ENCODE measurements around the gene NSD1. TPM values are rescaled to one million over a fixed set of nuclear protein-coding genes. Genes with fewer than 3 reads are reported as not detected.

The NSD1 gene
- total RNA-seq, 1 experiment from 2014 or later, result 48.9 TPM

DNA sequence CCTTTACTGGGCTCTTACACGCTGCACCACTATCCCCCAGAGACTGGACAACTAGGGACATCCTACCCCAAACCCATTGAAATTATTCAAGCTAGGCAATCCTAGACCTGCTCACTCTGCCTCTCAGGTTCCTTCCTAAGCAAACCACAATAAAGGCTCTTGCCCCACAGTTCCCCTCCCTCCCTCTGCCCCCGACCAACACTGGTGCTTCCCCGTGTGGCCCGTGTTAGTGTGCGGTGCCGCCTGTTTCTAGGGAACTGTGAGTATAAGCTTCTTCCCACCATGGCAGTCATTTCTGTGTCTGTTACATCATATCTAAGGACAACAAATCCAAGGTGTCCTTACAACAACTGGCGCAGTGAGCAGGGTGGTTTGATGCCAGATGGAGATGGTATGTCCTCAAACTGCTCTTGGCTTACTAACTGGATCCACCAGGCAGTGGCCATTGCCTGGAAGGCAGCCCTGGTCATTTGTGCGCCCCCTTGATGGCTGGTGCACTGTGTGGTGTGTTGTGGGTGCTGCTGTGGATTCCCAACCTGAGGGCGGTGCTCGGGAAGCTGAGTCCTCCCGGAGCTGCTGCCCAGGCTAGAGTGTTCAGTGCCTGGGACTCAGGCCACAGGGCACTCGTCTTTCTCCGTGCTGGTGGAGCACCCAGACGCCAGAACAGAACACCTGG lies 186.5 kb downstream of the NSD1 start:
- Histone ChIP-seq H4K20me1 (ENCODE audit: low read length) (no peaks in the 10 kb centered on the region), H3F3A (ENCODE audit: low read length, unreplicated experiment) (no peaks in the 10 kb centered on the region), H3K4me2 (ENCODE audit: low read length) (no peak overlapping the region), H3K4me3 (ENCODE audit: low read length) (no peak overlapping the region), H3K27ac (ENCODE audit: low read length) (no peak overlapping the region), H3K9ac (ENCODE audit: low read length) (no peak overlapping the region), H3K27me3 (ENCODE audit: low read length) (no peaks in the 10 kb centered on the region), H2AFZ (ENCODE audit: low read length) (no peak overlapping the region), H3K9me3 (ENCODE audit: low read length) (no peaks in the 10 kb centered on the region), H3K79me2 (ENCODE audit: low read length) (no peaks in the 10 kb centered on the region), H3K4me1 (ENCODE audit: insufficient read depth, low read length) (no peaks in the 10 kb centered on the region), H3K9me2 (replicated peaks; ENCODE audit: low read length) (no peaks in the 10 kb centered on the region), H3K36me3 (ENCODE audit: low read depth, low read length) (no peaks in the 10 kb centered on the region)
- TF ChIP-seq CTCF (conservative IDR thresholded peaks at IDR 0.05; ENCODE audit: low read depth, low read length), result no peak
- TF ChIP-seq EZH2phosphoT487 (IDR thresholded peaks at IDR 0.05; ENCODE audit: borderline replicate concordance, low read length), result no peak
- TF ChIP-seq EZH2 (IDR thresholded peaks at IDR 0.05; ENCODE audit: low read length, unreplicated experiment), result no peak
- ChIA-PET POLR2A (ENCODE audit: unreplicated experiment) (no interaction called here), CTCF (no interaction called here)
- intact Hi-C loops (cut with micrococcal nuclease), result loop anchor here (2.0 kb wide), 2 partner anchors 127 to 135 kb away; partner anchors contain the start of gene PRR7
- ATAC-seq (no peak), DNase-seq (no peak)
- no TSS peak for BruUV-seq (replicated peaks)

GRCh38 chr5:177320879-177321278 lies 187.3 kb downstream of the NSD1 start:
- no peak for DNase-seq
- no peaks in the 10 kb centered on the region for H3K79me2 ChIP-seq (ENCODE audit: low read length)
- intact Hi-C loops (cut with micrococcal nuclease), result no loop called here
- H3K9me3 ChIP-seq (ENCODE audit: low read length), result no peaks in the 10 kb centered on the region
- TF ChIP-seq EZH2 (IDR thresholded peaks at IDR 0.05; ENCODE audit: low read length, unreplicated experiment) (no peak), CTCF (conservative IDR thresholded peaks at IDR 0.05; ENCODE audit: low read depth, low read length) (no peak)
- BruUV-seq (replicated peaks), result no TSS peak
- no peaks in the 10 kb centered on the region for H3K27me3 ChIP-seq (ENCODE audit: low read length)
- CTCF ChIA-PET, result no interaction called here
- no peaks in the 10 kb centered on the region for H3F3A ChIP-seq (ENCODE audit: low read length, unreplicated experiment)
- no peak overlapping the region for H2AFZ ChIP-seq (ENCODE audit: low read length)
- no peak overlapping the region for H3K4me2 ChIP-seq (ENCODE audit: low read length)
- POLR2A ChIA-PET (ENCODE audit: unreplicated experiment), result no interaction called here
- no peaks in the 10 kb centered on the region for H4K20me1 ChIP-seq (ENCODE audit: low read length)
- H3K27ac ChIP-seq (ENCODE audit: low read length), result no peak overlapping the region
- no peak for ATAC-seq
- H3K9ac ChIP-seq (ENCODE audit: low read length), result no peak overlapping the region
- H3K4me3 ChIP-seq (ENCODE audit: low read length), result no peak overlapping the region
- no peaks in the 10 kb centered on the region for H3K9me2 ChIP-seq (replicated peaks; ENCODE audit: low read length)
- peaks cover 4% of the 10 kb centered on the region for H3K4me1 ChIP-seq (ENCODE audit: insufficient read depth, low read length)
- no peaks in the 10 kb centered on the region for H3K36me3 ChIP-seq (ENCODE audit: low read depth, low read length)

DNA sequence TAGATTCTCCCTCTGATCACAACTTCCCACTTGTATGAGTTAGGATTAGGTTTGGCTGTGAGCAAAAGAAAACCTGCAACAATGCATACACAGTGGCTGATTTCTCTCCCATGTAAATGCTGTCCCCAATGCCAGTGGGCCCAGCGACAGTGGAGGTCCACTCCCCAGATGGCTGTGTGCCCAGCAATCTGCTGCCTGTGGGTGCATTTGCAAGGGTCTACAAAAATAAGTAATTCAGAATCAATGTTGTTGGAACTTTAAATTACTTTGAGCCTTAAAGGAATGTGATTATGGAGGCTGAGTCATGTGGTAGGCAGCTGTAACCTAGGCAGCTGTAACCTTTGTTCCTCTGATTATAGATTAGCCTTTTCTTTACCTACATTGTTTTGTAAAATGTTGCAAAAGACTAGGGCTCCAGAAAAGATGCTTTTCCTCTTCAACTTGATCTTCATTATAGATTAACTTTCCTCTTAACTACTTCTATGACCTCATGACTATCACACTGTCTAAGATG lies 192.4 kb downstream of the NSD1 start:
- Histone ChIP-seq H3K9ac (ENCODE audit: low read length) (no peak overlapping the region), H3K27ac (ENCODE audit: low read length) (no peak overlapping the region), H3K27me3 (ENCODE audit: low read length) (no peaks in the 10 kb centered on the region), H3K79me2 (ENCODE audit: low read length) (no peaks in the 10 kb centered on the region), H4K20me1 (ENCODE audit: low read length) (no peaks in the 10 kb centered on the region), H3K4me3 (ENCODE audit: low read length) (no peak overlapping the region), H3K4me2 (ENCODE audit: low read length) (peak overlapping the region; percentile 40), H3K36me3 (ENCODE audit: low read depth, low read length) (no peaks in the 10 kb centered on the region), H3K9me3 (ENCODE audit: low read length) (no peaks in the 10 kb centered on the region), H3K9me2 (replicated peaks; ENCODE audit: low read length) (no peaks in the 10 kb centered on the region), H3F3A (ENCODE audit: low read length, unreplicated experiment) (no peaks in the 10 kb centered on the region), H2AFZ (ENCODE audit: low read length) (no peak overlapping the region), H3K4me1 (ENCODE audit: insufficient read depth, low read length) (peaks cover 20% of the 10 kb centered on the region)
- BruUV-seq (replicated peaks), result no TSS peak
- ChIA-PET CTCF (no interaction called here), POLR2A (ENCODE audit: unreplicated experiment) (no interaction called here)
- DNase-seq, result peak; percentile 43
- TF ChIP-seq EZH2 (IDR thresholded peaks at IDR 0.05; ENCODE audit: low read length, unreplicated experiment), result no peak
- no peak for TF ChIP-seq CTCF (conservative IDR thresholded peaks at IDR 0.05; ENCODE audit: low read depth, low read length)
- TF ChIP-seq EZH2phosphoT487 (IDR thresholded peaks at IDR 0.05; ENCODE audit: borderline replicate concordance, low read length), result no peak
- intact Hi-C loops (cut with micrococcal nuclease), result no loop called here
- peak; percentile 47 for ATAC-seq
